HFF-Myc (cell line): Measurements from ENCODE around the gene SERPINA12.
"Not testable (repeated sequence)": the region's sequence is repeated elsewhere in the genome, so short reads cannot be mapped to it uniquely, and the experiment has no call there.

Source experiments
- DNase-seq: peaks from one replicate; pipeline ENCODE4 v3.0.0-alpha.2; 2011; ENCODE audit warnings: low read depth; ENCODE audit errors: extremely low read depth
- H3K4me3 ChIP-seq: replicated peaks from 2 replicates; pipeline ENCODE4 v1.5.1; 2011; ENCODE audit warnings: low read depth, mild to moderate bottlenecking, control low read depth, low read length
- TF ChIP-seq, protein P1 (sequence below): IDR thresholded peaks from 2 replicates; pipeline ENCODE4 v1.5.1; 2012; ENCODE audit warnings: mild to moderate bottlenecking, low read depth, low read length, control low read depth; ENCODE audit errors: missing control alignments

SERPINA12 gene

DNA sequence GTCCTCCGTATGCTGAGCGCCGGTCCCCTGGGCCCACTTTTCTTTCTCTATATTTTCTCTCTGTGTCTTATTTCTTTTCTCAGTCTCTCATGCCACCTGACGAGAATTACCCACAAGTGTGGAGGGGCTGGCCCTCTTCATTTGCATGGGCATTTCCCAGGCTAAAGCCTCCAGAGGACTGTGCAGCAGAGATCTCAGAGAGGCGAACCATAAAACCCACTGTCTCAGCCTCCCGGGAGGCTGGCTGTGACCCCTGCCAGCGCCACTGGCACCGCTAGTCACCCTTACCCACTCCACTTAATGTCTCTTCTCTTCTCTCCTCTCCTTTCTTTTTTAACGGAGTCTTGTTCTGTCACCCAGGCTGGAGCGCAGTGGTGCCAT, 26.2 kb downstream of the SERPINA12 start:
- H3K4me3 ChIP-seq = no peak overlapping the region
- TF ChIP-seq, protein P1, sequence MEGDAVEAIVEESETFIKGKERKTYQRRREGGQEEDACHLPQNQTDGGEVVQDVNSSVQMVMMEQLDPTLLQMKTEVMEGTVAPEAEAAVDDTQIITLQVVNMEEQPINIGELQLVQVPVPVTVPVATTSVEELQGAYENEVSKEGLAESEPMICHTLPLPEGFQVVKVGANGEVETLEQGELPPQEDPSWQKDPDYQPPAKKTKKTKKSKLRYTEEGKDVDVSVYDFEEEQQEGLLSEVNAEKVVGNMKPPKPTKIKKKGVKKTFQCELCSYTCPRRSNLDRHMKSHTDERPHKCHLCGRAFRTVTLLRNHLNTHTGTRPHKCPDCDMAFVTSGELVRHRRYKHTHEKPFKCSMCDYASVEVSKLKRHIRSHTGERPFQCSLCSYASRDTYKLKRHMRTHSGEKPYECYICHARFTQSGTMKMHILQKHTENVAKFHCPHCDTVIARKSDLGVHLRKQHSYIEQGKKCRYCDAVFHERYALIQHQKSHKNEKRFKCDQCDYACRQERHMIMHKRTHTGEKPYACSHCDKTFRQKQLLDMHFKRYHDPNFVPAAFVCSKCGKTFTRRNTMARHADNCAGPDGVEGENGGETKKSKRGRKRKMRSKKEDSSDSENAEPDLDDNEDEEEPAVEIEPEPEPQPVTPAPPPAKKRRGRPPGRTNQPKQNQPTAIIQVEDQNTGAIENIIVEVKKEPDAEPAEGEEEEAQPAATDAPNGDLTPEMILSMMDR = no peak
- DNase-seq = no peak

DNA sequence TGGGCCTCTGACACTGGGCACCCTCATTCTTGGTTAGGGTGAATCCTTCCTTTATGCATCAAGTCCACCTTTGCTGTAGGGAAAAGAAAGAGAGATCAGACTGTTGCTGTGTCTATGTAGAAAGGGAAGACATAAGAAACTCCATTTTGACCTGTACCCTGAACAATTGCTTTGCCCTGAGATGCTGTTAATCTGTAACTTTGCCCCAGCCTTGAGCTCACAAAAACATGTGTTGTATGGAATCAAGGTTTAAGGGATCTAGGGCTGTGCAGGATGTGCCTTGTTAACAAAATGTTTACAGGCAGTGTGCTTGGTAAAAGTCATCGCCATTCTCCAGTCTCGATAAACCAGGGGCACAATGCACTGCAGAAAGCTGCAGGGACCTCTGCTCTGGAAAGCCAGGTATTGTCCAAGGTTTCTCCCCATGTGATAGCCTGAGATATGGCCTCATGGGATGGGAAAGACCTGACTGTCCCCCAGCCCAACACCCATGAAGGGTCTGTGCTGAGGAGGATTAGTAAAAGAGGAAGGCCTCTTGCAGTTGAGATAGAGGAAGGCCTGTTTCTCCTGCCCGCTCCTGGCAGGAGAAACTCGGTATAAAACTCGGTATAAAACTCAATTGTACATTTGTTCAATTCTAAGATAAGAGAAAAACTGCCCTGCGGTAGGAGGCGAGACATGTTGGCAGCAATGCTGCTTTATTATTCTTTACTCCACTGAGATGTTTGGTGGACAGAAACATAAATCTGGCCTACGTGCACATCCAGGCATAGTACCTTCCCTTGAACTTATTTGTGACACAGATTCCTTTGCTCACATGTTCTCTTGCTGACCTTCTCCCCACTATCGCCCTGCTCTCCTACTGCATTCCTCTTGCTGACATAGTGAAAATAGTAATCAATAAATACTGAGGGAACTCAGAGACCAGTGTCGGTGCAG, 26.9 kb downstream of the SERPINA12 start:
- DNase-seq, H3K4me3 ChIP-seq: not testable (repeated sequence)

GRCh38 chr14:94481468-94482131, 27.7 kb downstream of the SERPINA12 start:
- TF ChIP-seq, protein P1 = no peak
- no peak overlapping the region for H3K4me3 ChIP-seq
- DNase-seq = no peak

- TF ChIP-seq, protein P1 = no peak
- DNase-seq = no peak
- H3K4me3 ChIP-seq = no peak overlapping the region
Observed at GRCh38 chr14:94480809-94481208, 28.5 kb downstream of the SERPINA12 start.

GRCh38 chr14:94478420-94478819, 30.8 kb downstream of the SERPINA12 start:
- TF ChIP-seq, protein P1 = no peak
- DNase-seq = no peak
- no peak overlapping the region for H3K4me3 ChIP-seq

DNA sequence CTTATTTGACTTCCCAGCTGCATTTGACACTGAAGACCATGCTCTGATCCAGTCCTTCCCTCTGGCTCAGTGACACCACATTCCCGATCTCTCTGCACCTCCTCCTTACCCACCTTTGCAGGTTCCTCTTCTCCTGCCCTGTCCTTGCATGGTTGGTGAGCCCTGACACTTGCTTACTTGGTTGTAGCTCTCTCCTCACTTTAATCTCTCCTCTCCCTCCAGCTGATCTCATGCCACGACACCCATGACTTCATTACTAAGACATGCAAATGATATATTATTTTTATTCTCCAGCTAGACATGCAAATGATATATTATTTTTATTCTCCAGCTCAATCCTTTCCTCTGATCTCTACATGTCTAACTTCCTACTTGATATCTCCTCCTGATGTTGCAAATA, 33.2 kb downstream of the SERPINA12 start, which contains the start of gene SERPINA9:
SERPINA9 (minus strand) TSS at position 175 of the 400 bp plus-strand sequence. CDS start 6,357 bp downstream, outside the sequence.
- TF ChIP-seq, protein P1 = no peak
- no peak within 1 kb of the TSS for H3K4me3 ChIP-seq
- no peak for DNase-seq

DNA sequence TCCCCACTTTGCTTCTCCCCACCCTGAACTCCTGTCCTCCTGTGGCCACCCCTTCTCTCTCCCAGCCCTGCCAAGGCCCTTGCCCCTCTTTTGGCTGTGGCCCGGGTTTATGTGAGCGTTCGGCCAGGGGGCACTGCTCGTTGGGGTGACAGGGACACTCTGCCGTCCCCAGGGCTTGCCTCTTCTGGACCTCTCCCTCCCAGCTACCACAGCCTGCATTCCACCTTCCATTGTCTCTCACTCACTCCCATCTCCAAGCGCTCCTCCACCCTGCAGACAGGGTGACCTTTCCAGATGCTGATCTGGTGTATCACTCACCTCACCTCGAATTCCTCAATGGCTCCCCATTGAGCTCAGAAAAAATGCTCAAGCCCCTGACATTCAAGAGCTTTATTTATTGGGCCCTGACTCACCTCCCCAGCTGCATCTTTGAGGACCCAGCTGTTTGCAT, 34.7 kb downstream of the SERPINA12 start:
- TF ChIP-seq, protein P1 = no peak
- H3K4me3 ChIP-seq = no peak overlapping the region
- no peak for DNase-seq
